Superior temporal gyrus (tissue), 1 donor: ENCODE measurements around the gene DDX41.

Experiments
- DNase-seq: peaks from one replicate; pipeline ENCODE4 v3.0.0-alpha.2; 2016; ENCODE audit errors: extremely low spot score

Gene DDX41

GRCh38 chr5:177483994-177484901 is 32.5 kb downstream of the DDX41 start:
- no peak for DNase-seq

- no peak for DNase-seq
Observed at GRCh38 chr5:177483042-177483441, 33.7 kb downstream of the DDX41 start.

- no peak for DNase-seq
Observed at GRCh38 chr5:177482359-177482795, 34.4 kb downstream of the DDX41 start.

GRCh38 chr5:177479774-177480173 is 37.0 kb downstream of the DDX41 start:
- no peak for DNase-seq

GRCh38 chr5:177478711-177479646 is 37.8 kb downstream of the DDX41 start:
- no peak for DNase-seq

DNA sequence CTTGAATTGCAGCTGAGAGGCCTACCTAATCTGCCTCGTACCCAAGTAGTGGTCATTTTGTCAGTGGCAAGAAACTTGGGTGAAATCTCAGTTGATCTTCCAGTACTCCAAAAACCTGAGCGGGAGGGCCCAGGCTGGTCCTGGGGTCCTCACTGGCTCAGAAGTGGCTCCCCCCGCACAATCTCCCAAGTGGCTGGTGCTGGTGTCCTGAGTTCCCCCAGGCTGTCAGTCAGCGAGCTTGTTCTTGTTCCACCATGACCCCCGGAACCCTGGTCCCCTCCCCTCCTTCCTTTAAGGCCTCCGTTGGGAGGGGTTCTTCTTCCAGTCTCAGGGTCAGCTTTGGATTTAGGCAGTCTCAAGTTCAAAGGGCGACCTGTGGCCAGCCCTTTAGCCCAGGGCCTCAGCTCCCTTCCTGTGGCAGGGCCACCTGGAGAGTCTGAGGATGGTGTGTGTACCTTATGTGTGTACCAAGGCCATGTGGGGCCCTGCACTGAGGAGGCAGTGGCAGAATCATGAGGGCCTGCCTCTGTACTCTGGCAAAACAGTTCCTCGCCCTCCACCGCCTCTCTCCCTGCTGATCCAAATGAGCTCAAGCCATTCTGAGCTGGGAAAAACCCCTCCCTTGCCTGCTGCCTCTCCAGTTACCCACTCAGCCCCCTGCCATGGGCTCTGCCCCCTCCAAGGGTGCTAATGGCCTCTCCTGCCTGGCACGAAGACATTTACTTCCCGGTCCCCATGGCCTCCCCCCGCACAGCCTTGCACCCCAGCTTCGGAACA is 38.9 kb downstream of the DDX41 start:
- no peak for DNase-seq

- no peak for DNase-seq
Observed at GRCh38 chr5:177476531-177477233, 40.1 kb downstream of the DDX41 start.

DNA sequence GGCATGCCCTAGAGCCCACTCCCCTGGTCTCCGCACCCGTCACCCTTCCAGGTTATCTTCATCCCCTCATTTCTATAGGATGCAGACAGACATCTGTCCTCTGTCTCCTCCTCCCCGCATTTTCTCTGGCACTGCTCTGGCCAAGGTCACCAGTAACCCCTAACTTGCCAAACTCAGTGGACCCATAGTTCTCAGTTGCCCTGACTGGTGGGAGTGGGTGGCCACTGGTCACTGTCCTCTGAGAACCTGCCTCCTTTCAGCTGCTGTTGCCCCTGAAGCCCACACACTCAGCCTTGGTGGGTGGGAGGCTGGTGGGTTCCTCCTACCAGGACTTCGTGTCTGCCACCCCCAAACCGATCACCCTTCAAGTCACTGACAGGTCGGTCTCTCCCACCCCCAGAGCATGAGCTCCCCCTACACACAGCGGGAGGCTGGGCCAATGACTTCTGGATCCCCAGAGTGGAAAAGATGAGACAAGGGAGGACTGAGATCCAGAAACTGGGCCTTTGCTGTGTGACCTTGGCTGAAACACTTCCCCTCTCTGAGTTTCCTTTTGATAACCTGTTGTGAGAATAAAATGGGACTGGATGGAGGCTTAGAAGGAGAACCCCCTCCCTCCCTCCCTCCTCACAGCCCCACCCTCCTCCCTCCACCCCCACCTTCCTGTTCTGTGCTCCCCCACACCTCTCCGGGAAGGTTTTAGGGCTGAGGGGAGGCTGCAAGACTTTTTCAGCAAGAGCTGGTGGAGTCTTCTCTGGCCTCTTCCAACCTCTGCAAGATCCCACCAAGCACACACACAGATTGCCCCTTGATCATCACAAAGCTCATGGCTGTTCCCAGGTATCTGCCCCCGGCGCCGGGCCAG is 41.0 kb downstream of the DDX41 start:
- DNase-seq, result no peak

DNA sequence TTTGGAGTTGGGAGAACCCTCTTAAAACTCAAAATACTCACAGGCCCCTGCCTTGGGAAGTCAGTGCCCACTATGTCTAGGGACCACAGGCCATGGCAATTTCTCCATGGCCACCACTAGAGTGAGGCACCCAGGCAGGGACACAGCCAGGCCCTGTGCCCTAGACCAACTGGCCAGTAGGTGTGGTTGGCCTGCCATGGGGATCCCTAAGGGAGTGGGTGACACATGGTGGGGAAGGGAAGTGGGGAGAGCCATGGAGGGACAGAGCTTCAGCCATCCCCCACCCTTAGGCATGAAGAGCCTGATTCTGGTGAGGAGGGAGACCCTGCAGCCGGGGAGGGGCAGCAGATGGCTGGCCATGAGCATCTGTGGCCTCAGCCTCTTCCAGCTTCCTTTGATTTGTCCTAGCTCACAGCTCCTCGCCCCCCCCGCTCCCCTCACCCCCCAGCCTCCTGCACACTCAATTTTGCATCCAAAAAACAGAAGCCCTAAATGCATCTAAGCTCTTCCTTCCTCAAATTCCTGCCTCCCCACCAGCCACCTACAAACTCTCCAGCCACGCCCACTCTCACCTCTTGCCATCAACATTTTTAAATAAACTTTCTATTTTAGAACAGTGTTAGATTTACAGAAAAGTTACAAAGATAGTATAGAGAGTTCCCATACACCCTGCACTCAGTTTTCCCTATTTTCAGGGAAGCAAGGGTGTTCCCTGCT is 41.8 kb downstream of the DDX41 start:
- DNase-seq, result no peak

DNA sequence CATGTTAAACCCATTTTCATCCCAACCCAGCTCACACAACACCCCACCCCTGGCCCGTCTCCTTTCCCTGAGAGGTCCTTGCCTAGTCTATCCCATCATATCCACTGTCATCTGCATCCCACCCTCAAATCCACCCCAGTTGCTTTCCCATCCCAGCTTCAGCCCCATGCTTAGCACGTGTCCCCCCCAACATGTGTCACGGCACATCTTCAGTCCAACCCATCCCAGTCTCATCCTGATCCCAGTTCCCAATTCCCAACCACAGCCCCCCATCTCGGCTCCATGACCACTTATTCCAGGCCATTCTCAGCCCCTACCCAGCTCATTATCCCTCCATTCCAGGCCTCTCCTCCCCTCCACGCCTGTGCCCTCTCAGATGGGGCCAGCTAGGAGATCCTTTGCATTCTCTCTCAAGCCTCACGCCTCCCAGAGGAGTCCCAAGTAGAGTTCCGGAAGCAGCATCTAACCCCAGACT is 42.7 kb downstream of the DDX41 start:
- no peak for DNase-seq

DNA sequence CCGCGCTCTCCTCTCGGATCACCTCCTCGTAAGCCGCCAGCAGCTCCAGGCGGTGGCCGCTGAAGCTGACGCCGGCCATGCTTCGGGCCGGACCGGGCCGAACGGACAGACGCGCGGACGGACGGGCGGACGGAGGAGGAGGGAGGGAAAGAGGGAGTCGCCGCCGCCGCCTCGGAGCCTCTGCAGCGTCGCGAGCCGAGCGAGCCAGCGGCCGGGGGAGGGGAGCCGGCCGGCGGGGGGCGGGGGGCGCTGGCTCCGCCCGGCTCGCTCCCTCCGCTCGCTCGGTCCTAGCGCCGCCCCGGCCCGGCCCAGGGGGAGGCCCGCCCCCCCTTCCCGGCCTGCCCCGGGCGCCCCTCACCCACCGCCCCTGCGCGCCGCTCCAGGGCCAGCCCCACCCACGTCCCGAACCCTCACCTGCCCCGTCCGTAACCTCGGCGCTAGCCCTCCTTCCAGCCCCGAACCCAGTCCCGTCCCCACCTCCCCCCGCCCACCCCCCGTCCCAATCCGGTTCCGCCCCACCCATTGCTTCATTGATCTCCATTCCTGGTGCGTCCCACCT is 43.2 kb downstream of the DDX41 start, which contains the start of gene DBN1:
Gene DBN1 (minus strand): TSS at position 192 of the 559 bp plus-strand sequence. CDS start 113 bp downstream, at position 79.
- no peak for DNase-seq

DNA sequence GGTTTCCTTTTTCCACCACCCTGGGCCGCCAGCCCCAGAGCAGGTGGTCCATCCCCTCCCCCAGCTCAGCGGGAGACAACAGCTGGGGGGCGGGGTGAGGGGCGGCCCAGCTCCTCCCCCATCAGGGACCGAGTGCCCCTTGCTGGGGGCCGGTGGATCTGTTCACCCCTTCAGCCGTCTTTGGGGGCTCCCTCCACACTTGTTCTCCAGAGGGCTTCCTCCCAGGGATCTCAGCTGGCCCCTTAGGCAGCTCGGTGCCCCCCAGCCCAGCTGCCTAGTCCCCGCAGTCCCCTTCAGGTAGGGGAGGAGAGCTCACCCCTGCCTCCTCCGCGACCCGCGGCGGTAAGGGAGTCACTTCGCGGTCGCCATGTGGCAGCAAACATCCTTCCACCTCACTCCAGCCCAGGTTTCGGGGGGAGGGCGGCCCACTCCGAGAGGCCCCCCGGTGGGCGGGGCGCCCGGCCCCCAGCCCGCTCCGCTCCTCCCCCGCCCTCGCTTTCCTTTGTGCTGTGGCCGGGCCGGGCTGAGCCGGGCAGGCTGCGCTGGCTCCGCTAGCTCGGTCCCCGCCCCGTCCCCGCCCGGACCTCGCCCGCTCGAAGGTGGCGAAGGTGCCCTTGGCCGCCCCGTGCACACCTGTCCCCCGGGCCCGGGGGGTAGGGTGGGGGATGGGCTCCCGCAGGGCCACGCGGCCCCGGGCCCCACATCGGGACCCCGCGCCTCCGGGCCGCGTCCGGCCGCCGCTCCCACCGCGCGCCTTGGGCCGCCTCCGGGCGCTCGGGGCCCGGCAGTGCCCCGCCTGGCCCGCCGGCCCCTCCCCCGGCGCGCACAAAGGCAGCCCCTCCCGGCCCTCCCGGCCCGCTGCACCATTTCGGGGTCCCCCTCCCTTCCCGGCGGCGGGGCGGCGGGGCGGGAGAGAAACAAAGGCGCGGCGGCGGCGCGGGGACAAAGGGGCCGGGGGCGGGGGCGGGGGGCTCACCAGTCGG is 44.0 kb downstream of the DDX41 start:
- no peak for DNase-seq

DNA sequence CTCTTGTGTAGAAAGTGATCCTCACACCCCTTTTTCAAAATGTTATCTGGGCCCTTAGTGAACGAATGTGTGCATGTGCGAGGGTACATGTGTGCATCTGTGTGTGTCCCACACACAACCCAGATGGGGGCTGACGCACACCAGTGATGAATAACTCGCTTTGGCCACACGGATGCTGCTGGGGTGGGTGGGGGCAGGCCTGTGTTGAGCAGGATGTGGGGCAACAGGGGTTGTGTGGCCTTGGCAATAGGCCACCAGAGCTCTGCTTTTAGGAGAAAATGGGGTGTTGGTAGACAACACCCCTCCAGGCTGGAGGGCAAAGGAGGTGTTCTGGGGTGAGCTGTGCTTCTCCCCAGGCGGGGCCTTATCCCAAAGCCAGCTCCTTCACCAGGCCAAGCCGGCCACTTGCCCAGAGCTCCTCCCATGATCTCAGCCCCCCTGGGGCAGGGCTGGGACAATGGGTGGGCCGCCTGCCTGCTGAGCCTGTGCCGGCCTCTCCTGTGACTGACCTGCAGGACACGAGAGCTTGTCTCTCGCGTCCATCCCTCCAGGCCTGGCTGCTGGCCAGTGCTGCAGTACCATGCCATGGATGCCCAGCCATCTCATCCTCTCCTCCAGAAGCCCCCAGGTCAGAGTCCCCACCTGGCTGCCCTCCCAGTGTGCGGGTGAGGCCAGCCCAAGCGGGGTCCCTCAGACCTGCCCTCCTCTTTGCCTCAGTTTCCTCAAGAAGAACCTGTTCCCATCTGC is 45.0 kb downstream of the DDX41 start:
- no peak for DNase-seq

DNA sequence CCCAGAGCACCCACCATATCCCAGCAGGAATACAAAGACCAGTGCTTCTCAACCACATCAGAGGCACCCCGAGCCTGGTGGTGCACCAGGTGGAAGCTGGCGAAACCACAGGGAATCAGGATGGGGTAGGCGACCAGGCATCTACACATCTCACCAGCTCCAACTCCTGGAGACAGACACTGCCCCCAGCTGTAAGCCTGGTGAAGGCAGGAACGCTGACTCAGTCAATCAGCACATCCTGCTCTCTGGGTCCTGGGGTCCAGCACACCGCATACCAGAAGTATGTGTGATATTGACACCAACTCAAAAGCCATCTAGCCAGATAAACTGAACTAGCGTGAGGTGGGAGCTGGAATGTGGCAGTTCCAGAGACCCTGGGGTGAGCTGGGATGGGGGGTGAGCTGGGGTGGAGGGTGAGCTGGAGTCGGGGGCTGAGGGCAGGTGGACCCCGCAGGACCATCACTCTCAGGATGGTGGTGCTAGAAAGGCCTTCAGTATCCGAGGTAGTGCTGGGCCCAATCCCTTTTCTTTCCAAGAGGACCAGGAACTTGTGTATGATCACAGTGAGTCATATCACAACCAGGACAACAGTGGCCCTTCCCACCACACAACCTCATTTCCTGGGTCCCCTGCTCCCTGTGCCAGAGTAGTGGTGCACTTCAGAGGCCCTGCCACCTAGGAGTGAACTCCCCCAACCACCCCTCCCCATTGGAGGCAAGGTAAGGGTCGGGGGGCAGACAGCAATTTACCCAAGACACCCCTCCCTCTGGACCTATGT is 45.8 kb downstream of the DDX41 start:
- no peak for DNase-seq

DNA sequence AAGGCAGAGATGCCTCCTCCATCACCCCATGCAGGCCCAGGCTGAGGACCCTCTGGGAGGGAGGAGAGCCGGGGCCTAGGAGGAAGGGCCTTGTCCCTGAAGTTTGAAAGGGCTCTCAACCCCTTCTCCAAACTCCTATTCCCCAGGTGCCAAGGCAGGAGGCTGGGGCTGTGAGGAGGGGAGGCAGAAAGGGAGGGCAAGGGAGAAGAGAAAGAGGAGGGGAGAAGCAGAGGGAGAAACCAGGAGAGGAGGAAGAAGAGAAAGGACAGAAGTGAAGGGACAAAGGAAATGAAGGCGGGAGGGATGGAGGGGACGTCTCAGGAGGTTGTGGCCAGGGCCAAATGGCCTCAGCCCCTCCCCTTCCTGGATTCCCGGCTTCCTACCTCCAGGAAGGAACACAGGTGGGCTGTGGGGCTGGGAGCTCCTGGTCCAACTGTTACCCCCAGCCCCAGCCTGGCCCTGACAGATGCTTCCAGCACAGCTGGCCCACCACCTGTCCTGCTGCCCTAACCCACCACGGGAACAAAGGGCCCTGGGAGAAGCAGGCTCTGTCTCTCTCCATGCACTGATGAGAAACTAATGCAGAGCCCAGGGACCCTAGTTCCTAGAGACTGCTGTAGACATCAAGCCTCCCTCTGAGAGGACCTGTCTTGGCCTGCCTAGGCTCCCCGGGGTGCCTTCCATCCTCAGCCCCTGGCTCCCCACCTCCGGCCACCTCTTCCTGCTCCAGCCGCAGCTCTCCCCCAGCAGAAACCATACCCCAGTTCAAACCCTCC is 46.8 kb downstream of the DDX41 start:
- no peak for DNase-seq
